Measurements from ENCODE around the gene MVB12B. TPM values are rescaled to one million over a fixed set of nuclear protein-coding genes. Genes with fewer than 3 reads are reported as not detected.

MVB12B gene
- total and polyA plus RNA-seq, 10 donors: 2.8 to 52.4 (median 34.8) TPM

DNA sequence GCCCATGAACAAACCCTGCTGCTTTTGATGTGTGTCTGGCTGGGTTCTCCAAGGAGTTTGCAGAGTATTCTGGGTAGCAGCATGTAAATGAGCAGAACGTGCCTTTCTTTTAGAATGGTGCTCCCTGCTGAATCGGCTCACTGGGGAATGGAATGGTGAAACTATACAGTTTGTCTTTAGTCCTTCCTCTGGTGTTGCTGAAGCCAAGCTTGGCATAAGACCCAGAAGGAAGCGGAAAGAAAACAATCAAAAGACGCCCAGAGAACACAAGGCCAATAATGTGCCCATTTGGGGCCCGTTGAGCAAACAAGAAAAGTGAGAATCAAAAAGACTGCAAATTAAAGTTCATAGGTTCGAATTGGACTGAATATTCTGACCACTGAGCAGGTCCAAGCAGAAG is 60.1 kb downstream of the MVB12B start:
- peak overlapping the region in 4 of 8 donors; percentile 37 to 59 (median 44) for H3K27ac ChIP-seq
- H3K27me3 ChIP-seq (replicated peaks in 1 of 7): no peaks in the 10 kb centered on the region
- no peak overlapping the region for H3K4me3 ChIP-seq
- WGBS, 5 donors: 75 to 84% (median 79%) methylated on average over 6 of the region's 6 CpGs
- intact Hi-C loops (cut with DNase I; ENCODE audit: low total_unique reads): no loop called here
- no peak for DNase-seq
- TF ChIP-seq, protein P1, sequence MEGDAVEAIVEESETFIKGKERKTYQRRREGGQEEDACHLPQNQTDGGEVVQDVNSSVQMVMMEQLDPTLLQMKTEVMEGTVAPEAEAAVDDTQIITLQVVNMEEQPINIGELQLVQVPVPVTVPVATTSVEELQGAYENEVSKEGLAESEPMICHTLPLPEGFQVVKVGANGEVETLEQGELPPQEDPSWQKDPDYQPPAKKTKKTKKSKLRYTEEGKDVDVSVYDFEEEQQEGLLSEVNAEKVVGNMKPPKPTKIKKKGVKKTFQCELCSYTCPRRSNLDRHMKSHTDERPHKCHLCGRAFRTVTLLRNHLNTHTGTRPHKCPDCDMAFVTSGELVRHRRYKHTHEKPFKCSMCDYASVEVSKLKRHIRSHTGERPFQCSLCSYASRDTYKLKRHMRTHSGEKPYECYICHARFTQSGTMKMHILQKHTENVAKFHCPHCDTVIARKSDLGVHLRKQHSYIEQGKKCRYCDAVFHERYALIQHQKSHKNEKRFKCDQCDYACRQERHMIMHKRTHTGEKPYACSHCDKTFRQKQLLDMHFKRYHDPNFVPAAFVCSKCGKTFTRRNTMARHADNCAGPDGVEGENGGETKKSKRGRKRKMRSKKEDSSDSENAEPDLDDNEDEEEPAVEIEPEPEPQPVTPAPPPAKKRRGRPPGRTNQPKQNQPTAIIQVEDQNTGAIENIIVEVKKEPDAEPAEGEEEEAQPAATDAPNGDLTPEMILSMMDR (IDR thresholded peaks at IDR 0.05 in 8 of 11, conservative IDR thresholded peaks at IDR 0.05 in 3 of 11): no peak
- no peak for TF ChIP-seq POLR2AphosphoS5 (IDR thresholded peaks at IDR 0.05)
- H3K4me1 ChIP-seq: peaks cover 9 to 64% (median 31%) of the 10 kb centered on the region in 6 donors
- H3K9me3 ChIP-seq: no peaks in the 10 kb centered on the region
- H3K36me3 ChIP-seq: peaks cover 0 to 41% (median 4%) of the 10 kb centered on the region in 6 donors

DNA sequence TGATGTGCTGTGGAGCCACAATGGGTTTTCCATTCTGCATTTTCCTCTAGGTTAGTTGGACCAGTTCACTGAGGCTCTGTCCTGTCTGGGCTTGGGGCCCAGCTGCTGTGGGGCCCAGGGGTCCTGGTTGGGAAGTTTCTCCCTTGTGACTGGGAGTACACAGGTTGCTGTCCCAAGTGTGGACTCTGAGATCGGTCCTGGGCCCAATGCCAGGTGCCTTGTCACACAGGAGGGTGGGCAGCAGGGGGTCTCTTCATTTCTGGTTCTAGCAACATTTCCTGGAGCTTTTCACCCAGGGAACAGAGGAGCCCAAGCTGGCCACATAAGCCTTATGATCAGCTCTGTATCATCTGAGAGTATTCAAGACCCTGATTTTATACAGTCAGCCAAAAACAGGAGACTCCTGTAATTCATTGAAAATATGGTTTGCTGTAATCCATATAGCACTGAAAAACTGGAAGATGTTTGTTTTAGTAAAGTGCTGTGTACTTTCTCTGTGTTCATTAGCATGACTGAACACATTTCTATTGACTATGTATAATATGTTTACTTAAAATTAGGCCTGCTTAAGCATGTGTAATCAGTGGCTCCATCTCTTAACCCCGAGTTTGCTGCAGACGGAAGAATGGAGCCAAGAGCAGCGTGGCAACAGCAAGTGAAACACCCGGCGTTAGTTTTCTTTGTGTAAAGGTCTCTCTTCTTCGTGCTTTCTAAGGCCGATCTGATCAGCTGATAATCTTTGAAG is 62.5 kb downstream of the MVB12B start:
- H3K4me1 ChIP-seq: peaks cover 9 to 65% (median 43%) of the 10 kb centered on the region in 6 donors
- H3K9me3 ChIP-seq: no peaks in the 10 kb centered on the region
- no peak for DNase-seq
- TF ChIP-seq, protein P1 (IDR thresholded peaks at IDR 0.05 in 8 of 11, conservative IDR thresholded peaks at IDR 0.05 in 3 of 11): no peak
- no peak for TF ChIP-seq POLR2AphosphoS5 (IDR thresholded peaks at IDR 0.05)
- TF ChIP-seq POLR2A (IDR thresholded peaks at IDR 0.05): no peak
- 75 to 92% (median 82%) methylated on average over 8 of the region's 8 CpGs for WGBS, 5 donors
- no peak overlapping the region for H3K4me3 ChIP-seq
- H3K27ac ChIP-seq: peak overlapping the region; percentile 22 to 89 (median 81)
- H3K36me3 ChIP-seq: peaks cover 0 to 56% (median 8%) of the 10 kb centered on the region in 6 donors
- no peaks in the 10 kb centered on the region for H3K27me3 ChIP-seq (replicated peaks in 1 of 7)
- intact Hi-C loops (cut with DNase I; ENCODE audit: low total_unique reads): no loop called here

DNA sequence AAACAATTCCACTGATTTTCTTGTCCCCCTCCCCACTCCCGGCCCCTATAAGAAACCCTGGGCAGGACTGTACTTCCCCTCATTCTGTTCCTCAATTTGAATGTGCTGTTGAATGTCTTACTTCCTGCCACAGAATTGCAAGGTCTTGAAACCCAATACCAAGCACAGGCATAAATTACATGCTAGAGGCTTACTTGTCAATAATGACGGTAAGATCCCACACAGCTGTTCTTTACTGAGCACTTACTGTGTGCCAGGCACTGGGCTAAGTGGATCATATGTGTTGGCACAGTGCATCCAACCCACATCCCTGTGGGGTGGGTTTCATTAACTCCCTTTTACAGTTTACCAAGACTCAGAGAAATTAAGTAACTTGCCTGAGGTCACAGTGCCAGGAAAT is 63.4 kb downstream of the MVB12B start:
- peak overlapping the region in 1 of 8 donors; percentile 22 for H3K4me3 ChIP-seq
- H3K4me1 ChIP-seq: peaks cover 9 to 65% (median 43%) of the 10 kb centered on the region in 6 donors
- peaks cover 0 to 60% (median 8%) of the 10 kb centered on the region in 6 donors for H3K36me3 ChIP-seq
- intact Hi-C loops (cut with DNase I; ENCODE audit: low total_unique reads): no loop called here
- no peaks in the 10 kb centered on the region for H3K27me3 ChIP-seq (replicated peaks in 1 of 7)
- TF ChIP-seq POLR2A (IDR thresholded peaks at IDR 0.05): no peak
- TF ChIP-seq POLR2AphosphoS5 (IDR thresholded peaks at IDR 0.05): peak in 1 of 3 donors; percentile 25
- TF ChIP-seq, protein P1 (IDR thresholded peaks at IDR 0.05 in 8 of 11, conservative IDR thresholded peaks at IDR 0.05 in 3 of 11): no peak
- peak overlapping the region; percentile 51 to 89 (median 81) for H3K27ac ChIP-seq
- 17 to 28% (median 26%) methylated on average over 2 of the region's 2 CpGs for WGBS, 5 donors
- DNase-seq: no peak
- H3K9me3 ChIP-seq: no peaks in the 10 kb centered on the region

DNA sequence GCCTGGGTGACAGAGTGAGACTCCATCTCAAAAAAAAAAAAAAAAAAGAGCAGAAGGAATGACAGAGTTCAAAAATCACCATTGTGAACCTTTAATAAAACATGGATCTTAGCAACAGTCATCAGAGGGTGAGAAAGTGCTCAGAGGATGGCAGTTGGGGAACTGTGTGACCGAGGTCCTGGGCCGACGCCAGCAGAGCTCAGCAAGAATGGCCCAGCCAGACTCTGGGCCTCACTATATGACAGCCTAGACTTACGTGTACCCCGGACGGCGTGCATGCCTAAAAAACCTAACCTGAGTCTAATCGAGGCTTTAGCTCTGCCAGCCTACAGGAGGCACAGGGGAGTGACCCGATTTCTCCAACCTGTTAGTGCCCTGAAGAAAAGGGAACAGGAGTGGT is 64.3 kb downstream of the MVB12B start:
- H3K4me3 ChIP-seq: no peak overlapping the region
- H3K27ac ChIP-seq: peak overlapping the region; percentile 51 to 89 (median 81)
- TF ChIP-seq POLR2A (IDR thresholded peaks at IDR 0.05): no peak
- peak in 2 of 3 donors; percentile 11 to 26 for TF ChIP-seq POLR2AphosphoS5 (IDR thresholded peaks at IDR 0.05)
- TF ChIP-seq, protein P1 (IDR thresholded peaks at IDR 0.05 in 8 of 11, conservative IDR thresholded peaks at IDR 0.05 in 3 of 11): no peak
- H3K36me3 ChIP-seq: peaks cover 0 to 64% (median 14%) of the 10 kb centered on the region in 6 donors
- H3K27me3 ChIP-seq (replicated peaks in 1 of 7): no peaks in the 10 kb centered on the region
- 63 to 87% (median 78%) methylated on average over 9 of the region's 9 CpGs for WGBS, 5 donors
- peaks cover 12 to 73% (median 51%) of the 10 kb centered on the region in 6 donors for H3K4me1 ChIP-seq
- intact Hi-C loops (cut with DNase I; ENCODE audit: low total_unique reads): no loop called here
- no peak for DNase-seq
- no peaks in the 10 kb centered on the region for H3K9me3 ChIP-seq
